Right lobe of liver (tissue), 4 donors: ENCODE results near the gene BCAR3.

Experiments used
- POLR2A ChIP-seq: fragments of 450-650 bp; IDR thresholded peaks from one replicate; pipeline ENCODE4 v1.6.1; 2017; ENCODE audit warnings: antibody characterized with exemption, mild to moderate bottlenecking
- TF ChIP-seq, protein P1 (sequence below), 4 donors: fragments of 200-600 bp in 3 of 4; fragments of 450-650 bp in 1 of 4; IDR thresholded peaks; one replicate each; pipeline versions ENCODE4 v1.5.1 to v1.8.0; 2016 to 2022; ENCODE audit warnings: antibody characterized with exemption in 4 of 4, mild to moderate bottlenecking in 2 of 4
- donor health status: DM: no; HTN: no; CAD: no.
- donor health status: DM: no; HTN: no; CAD: no.
- donor health status: DM: no; HTN: yes; CAD: no.

DNA sequence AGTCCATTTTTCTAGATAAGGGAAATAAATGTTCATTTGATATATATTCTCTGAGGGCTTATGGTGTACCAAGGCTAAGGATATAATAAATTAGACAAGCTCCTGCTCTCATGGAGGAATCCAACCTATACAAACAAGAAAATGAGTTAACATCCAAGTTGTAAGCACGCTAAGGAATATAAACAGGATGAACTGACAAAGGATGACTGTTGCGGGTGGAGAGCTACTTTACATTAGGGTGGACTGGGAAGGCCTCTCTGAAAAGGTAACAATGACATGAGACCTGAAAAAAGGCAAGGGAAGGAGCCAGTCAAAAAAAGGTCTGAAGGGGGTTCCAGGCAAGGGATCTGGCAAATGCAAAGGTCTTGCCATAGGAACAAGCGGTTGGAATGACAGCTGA is 3.1 kb downstream of the BCAR3 start:
- TF ChIP-seq, protein P1, sequence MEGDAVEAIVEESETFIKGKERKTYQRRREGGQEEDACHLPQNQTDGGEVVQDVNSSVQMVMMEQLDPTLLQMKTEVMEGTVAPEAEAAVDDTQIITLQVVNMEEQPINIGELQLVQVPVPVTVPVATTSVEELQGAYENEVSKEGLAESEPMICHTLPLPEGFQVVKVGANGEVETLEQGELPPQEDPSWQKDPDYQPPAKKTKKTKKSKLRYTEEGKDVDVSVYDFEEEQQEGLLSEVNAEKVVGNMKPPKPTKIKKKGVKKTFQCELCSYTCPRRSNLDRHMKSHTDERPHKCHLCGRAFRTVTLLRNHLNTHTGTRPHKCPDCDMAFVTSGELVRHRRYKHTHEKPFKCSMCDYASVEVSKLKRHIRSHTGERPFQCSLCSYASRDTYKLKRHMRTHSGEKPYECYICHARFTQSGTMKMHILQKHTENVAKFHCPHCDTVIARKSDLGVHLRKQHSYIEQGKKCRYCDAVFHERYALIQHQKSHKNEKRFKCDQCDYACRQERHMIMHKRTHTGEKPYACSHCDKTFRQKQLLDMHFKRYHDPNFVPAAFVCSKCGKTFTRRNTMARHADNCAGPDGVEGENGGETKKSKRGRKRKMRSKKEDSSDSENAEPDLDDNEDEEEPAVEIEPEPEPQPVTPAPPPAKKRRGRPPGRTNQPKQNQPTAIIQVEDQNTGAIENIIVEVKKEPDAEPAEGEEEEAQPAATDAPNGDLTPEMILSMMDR (IDR thresholded peaks at IDR 0.05): no peak
- TF ChIP-seq POLR2A: no peak
